ENCODE results near the gene MATN4. TPM values are rescaled to one million over a fixed set of nuclear protein-coding genes. Genes with fewer than 3 reads are reported as not detected.
A peak's percentile ranks its signal among the peaks of the same experiment; 100 is the strongest.

MATN4 gene
- total and polyA plus RNA-seq, 3 donors from 2014 or later = 1.1 to 3.5 (median 2.8) TPM

DNA sequence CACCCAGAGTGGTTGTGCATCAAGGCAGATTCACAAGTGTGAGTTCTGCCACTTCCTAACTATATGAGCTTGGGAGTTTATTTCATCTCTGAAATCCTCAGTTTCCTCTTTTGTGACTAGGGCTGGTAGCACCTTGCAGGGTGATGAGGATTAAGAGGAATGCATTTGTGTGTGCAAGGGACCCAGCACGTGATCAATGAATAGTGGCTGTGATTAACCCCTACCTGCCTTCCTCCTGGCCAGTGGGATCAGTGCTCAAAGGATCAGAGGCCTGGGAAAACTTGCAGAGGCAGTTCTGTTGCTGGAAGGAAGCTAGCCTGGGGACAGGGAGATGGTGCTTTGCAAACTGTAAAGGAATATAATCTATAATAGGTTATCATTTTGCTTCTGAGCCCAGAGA, 32.9 kb upstream of the MATN4 start:
- no peak overlapping the region for H3K27ac ChIP-seq
- intact Hi-C loops (cut with DNase I; ENCODE audit: low total_unique reads) = no loop called here
- H3K4me1 ChIP-seq = peaks cover 55% of the 10 kb centered on the region
- H3K27me3 ChIP-seq = no peaks in the 10 kb centered on the region
- no peak for DNase-seq
- WGBS, 2 donors = 45 to 60% methylated on average over 1 of the region's 1 CpG
- H3K9me3 ChIP-seq = no peaks in the 10 kb centered on the region
- TF ChIP-seq POLR2A (IDR thresholded peaks at IDR 0.05) = no peak
- TF ChIP-seq, protein P1, sequence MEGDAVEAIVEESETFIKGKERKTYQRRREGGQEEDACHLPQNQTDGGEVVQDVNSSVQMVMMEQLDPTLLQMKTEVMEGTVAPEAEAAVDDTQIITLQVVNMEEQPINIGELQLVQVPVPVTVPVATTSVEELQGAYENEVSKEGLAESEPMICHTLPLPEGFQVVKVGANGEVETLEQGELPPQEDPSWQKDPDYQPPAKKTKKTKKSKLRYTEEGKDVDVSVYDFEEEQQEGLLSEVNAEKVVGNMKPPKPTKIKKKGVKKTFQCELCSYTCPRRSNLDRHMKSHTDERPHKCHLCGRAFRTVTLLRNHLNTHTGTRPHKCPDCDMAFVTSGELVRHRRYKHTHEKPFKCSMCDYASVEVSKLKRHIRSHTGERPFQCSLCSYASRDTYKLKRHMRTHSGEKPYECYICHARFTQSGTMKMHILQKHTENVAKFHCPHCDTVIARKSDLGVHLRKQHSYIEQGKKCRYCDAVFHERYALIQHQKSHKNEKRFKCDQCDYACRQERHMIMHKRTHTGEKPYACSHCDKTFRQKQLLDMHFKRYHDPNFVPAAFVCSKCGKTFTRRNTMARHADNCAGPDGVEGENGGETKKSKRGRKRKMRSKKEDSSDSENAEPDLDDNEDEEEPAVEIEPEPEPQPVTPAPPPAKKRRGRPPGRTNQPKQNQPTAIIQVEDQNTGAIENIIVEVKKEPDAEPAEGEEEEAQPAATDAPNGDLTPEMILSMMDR (IDR thresholded peaks at IDR 0.05) = no peak
- no peaks in the 10 kb centered on the region for H3K36me3 ChIP-seq (ENCODE audit: low read depth, missing control alignments)
- no peak overlapping the region for H3K4me3 ChIP-seq

DNA sequence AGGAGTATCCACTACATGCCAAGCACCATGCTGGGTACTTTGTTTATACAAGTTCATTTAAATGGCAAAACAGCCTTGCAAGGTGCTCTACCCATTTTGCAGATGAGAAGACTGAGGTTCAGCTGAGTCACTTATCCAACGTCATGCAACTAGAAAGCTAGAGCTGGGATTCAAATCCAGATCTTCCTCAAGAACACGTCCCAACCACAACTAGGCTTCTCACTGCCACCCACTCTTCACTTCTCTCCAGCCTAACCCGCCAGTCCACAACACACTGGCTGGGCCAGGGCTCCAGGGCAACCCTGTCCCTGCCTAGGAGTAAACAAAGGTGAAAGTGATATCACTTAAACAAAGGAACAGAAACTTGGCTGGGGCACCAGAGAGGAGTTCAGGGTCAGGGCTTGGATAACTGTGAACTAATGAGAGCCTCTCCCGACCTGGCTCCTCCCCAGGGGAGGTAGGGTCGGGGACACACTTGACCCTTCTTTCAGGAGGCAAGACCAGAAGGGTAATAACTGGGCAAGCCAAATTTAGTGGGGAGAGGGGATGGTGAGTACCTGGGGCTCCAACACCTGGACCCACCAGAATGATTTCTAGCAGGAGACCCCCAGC, 32.2 kb upstream of the MATN4 start:
- Histone ChIP-seq H3K4me1 (peaks cover 55% of the 10 kb centered on the region), H3K9me3 (no peaks in the 10 kb centered on the region), H3K36me3 (ENCODE audit: low read depth, missing control alignments) (no peaks in the 10 kb centered on the region), H3K27me3 (no peaks in the 10 kb centered on the region), H3K27ac (peak overlapping the region in 1 of 2 donors; percentile 19), H3K4me3 (no peak overlapping the region)
- TF ChIP-seq, protein P1 (IDR thresholded peaks at IDR 0.05) = no peak
- TF ChIP-seq POLR2A (IDR thresholded peaks at IDR 0.05) = no peak
- intact Hi-C loops (cut with DNase I; ENCODE audit: low total_unique reads) = no loop called here
- WGBS, 2 donors = 55 to 73% methylated on average over 5 of the region's 5 CpGs
- no peak for DNase-seq

DNA sequence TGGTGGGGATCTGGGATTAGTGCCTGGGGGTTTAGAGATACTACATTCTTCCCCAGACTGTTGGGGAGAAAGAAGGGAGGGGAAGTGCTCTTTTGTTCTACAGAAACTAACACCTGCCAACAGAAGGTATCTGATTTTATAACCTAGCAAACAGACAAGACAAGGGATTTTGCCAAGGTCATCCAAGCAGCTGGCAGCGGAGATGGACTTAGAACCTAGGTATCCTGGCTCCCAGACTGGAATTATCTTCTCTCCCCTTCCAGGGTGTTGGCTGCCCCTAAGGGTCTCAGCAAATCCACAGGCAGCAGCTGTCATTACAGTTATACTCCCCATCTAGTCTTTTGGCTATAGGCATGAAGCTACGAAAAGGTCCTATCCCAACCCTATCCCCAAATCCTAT, 31.7 kb upstream of the MATN4 start:
- no peak for DNase-seq
- TF ChIP-seq POLR2A (IDR thresholded peaks at IDR 0.05) = no peak
- TF ChIP-seq, protein P1 (IDR thresholded peaks at IDR 0.05) = no peak
- H3K27me3 ChIP-seq = no peaks in the 10 kb centered on the region
- intact Hi-C loops (cut with DNase I; ENCODE audit: low total_unique reads) = no loop called here
- peak overlapping the region in 1 of 2 donors; percentile 19 for H3K27ac ChIP-seq
- no peaks in the 10 kb centered on the region for H3K36me3 ChIP-seq (ENCODE audit: low read depth, missing control alignments)
- WGBS, 2 donors = 80 to 87% methylated on average over 2 of the region's 2 CpGs
- H3K4me3 ChIP-seq = no peak overlapping the region
- no peaks in the 10 kb centered on the region for H3K9me3 ChIP-seq
- peaks cover 55% of the 10 kb centered on the region for H3K4me1 ChIP-seq

DNA sequence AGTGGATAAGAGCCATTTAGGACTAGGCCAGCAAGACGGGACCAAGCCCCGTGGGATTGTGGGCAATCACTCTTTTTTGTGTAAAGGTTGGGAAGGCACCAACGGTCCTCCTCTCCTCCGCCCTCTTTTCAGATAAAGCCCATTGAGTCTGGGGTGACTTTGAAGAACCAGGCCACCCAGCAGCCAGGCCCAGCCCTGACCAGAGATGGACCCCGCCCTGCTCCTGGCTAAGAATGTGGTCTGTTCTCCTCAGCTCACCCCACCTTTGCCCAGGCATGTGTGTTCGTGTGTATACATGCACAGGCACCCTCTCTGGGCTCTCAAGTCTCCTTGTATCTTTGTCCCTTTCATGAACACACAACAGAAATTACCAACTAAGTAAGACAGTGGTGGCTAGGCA, 31.0 kb upstream of the MATN4 start:
- Histone ChIP-seq H3K27ac (peak overlapping the region in 1 of 2 donors; percentile 12), H3K4me1 (peaks cover 54% of the 10 kb centered on the region)
- TF ChIP-seq, protein P1 (IDR thresholded peaks at IDR 0.05) = no peak
- TF ChIP-seq POLR2A (IDR thresholded peaks at IDR 0.05) = no peak

More for the DNA sequence above, 31.0 kb upstream of the MATN4 start:
- no peak for DNase-seq
- H3K9me3 ChIP-seq = no peaks in the 10 kb centered on the region
- 84 to 85% methylated on average over 5 to 6 of the region's 6 CpGs for WGBS, 2 donors
- H3K27me3 ChIP-seq = no peaks in the 10 kb centered on the region
- no peaks in the 10 kb centered on the region for H3K36me3 ChIP-seq (ENCODE audit: low read depth, missing control alignments)
- H3K4me3 ChIP-seq = no peak overlapping the region
- intact Hi-C loops (cut with DNase I; ENCODE audit: low total_unique reads) = no loop called here
